Loucy (cell line): ENCODE measurements around the gene AKAP6.
"Not testable (repeated sequence)": the region's sequence is repeated elsewhere in the genome, so short reads cannot be mapped to it uniquely, and the experiment has no call there.

Experiments used
- H2AFZ ChIP-seq: fragments of 200-600 bp; sonication (generic); 2 replicates; pipeline ENCODE4 v1.6.0; 2016; ENCODE audit warnings: antibody characterized with exemption, mild to moderate bottlenecking, low read length, moderate library complexity
- H3F3A ChIP-seq: fragments of 200-600 bp; 2 replicates; pipeline ENCODE4 v1.6.0; 2016; ENCODE audit warnings: antibody characterized with exemption, low read depth, mild to moderate bottlenecking
- H3K27me3 ChIP-seq: fragments of 200-600 bp; sonication (generic); 2 replicates; pipeline ENCODE4 v1.6.1; 2014; ENCODE audit warnings: low read length, mild to moderate bottlenecking; ENCODE audit not compliant: insufficient read depth, poor library complexity, severe bottlenecking
- H3K36me3 ChIP-seq: fragments of 200-600 bp; sonication (generic); 2 replicates; pipeline ENCODE4 v1.6.1; 2016; ENCODE audit warnings: low read length; ENCODE audit not compliant: insufficient read depth
- H3K4me1 ChIP-seq: fragments of 200-600 bp; sonication (generic); 2 replicates; pipeline ENCODE4 v1.5.1; 2014; ENCODE audit warnings: low read length, mild to moderate bottlenecking; ENCODE audit not compliant: insufficient read depth, poor library complexity, severe bottlenecking
- H3K4me2 ChIP-seq: fragments of 200-600 bp; sonication (generic); 2 replicates; pipeline ENCODE4 v1.6.0; 2014; ENCODE audit warnings: antibody characterized with exemption, low read length, low read depth, mild to moderate bottlenecking; ENCODE audit not compliant: poor library complexity, severe bottlenecking
- H3K4me3 ChIP-seq: fragments of 200-600 bp; sonication (generic); 2 replicates; pipeline ENCODE4 v1.5.1; 2014; ENCODE audit warnings: low read length, mild to moderate bottlenecking, mixed read lengths; ENCODE audit not compliant: poor library complexity, severe bottlenecking
- H3K79me2 ChIP-seq: fragments of 200-600 bp; sonication (generic); 2 replicates; pipeline ENCODE4 v1.6.1; 2014; ENCODE audit warnings: low read length; ENCODE audit not compliant: insufficient read depth
- H3K9ac ChIP-seq: fragments of 200-600 bp; sonication (generic); 2 replicates; pipeline ENCODE4 v1.6.0; 2014; ENCODE audit warnings: mild to moderate bottlenecking, low read depth, low read length, moderate library complexity; ENCODE audit not compliant: poor library complexity, severe bottlenecking
- H3K9me2 ChIP-seq: fragments of 200-600 bp; sonication (generic); replicated peaks from 2 replicates; pipeline ENCODE4 v1.6.1; 2016; ENCODE audit warnings: low read depth, low read length, mixed read lengths
- H3K9me3 ChIP-seq: fragments of 200-600 bp; sonication (generic); 2 replicates; pipeline ENCODE4 v1.6.1; 2014; ENCODE audit warnings: mild to moderate bottlenecking, antibody characterized with exemption, low read length, low read depth; ENCODE audit not compliant: insufficient read depth
- H4K20me1 ChIP-seq: fragments of 200-600 bp; sonication (generic); 2 replicates; pipeline ENCODE4 v1.6.0; 2014; ENCODE audit warnings: antibody characterized with exemption, low read length, mild to moderate bottlenecking; ENCODE audit not compliant: insufficient read depth, poor library complexity, severe bottlenecking
- CTCF ChIP-seq: fragments of 200-600 bp; sonication (generic); conservative IDR thresholded peaks from 2 replicates; pipeline ENCODE4 v1.5.1; 2014; ENCODE audit warnings: mild to moderate bottlenecking, antibody characterized with exemption, low read length
- EZH2phosphoT487 ChIP-seq: fragments of 200-600 bp; IDR thresholded peaks from 2 replicates; pipeline ENCODE4 v1.6.1; 2018; ENCODE audit warnings: antibody characterized with exemption, mild to moderate bottlenecking, moderate library complexity, borderline replicate concordance

AKAP6 gene

GRCh38 chr14:32578181-32578580 lies 249.1 kb downstream of the AKAP6 start:
- Histone ChIP-seq H3K4me1 (no peaks in the 10 kb centered on the region), H3K27me3 (no peaks in the 10 kb centered on the region), H2AFZ (0 out of 2 replicates have a peak overlapping the region, but pooled peaks have one; percentile 17), H3K36me3 (no peaks in the 10 kb centered on the region), H3K9me2 (no peaks in the 10 kb centered on the region), H3K4me2 (no peak overlapping the region), H3K79me2 (no peaks in the 10 kb centered on the region), H3K9me3 (no peaks in the 10 kb centered on the region), H3K9ac (no peak overlapping the region), H3K4me3 (no peak overlapping the region), H4K20me1 (no peaks in the 10 kb centered on the region), H3F3A (no peaks in the 10 kb centered on the region)
- TF ChIP-seq CTCF (no peak), EZH2phosphoT487 (no peak)

GRCh38 chr14:32583427-32583826 lies 254.3 kb downstream of the AKAP6 start:
- not testable (repeated sequence) for H3K4me1 ChIP-seq, H2AFZ ChIP-seq, H3K4me3 ChIP-seq, H4K20me1 ChIP-seq, H3K4me2 ChIP-seq, H3K27me3 ChIP-seq, H3K9ac ChIP-seq, H3K79me2 ChIP-seq, H3F3A ChIP-seq, H3K9me3 ChIP-seq, H3K36me3 ChIP-seq, H3K9me2 ChIP-seq

GRCh38 chr14:32584079-32584478 lies 255.0 kb downstream of the AKAP6 start:
- Histone ChIP-seq H3K9ac (no peak overlapping the region), H3K36me3 (no peaks in the 10 kb centered on the region), H2AFZ (no peak overlapping the region), H3K4me3 (no peak overlapping the region), H3K9me3 (no peaks in the 10 kb centered on the region; the same call in 1 of the 2 replicates), H3K4me2 (no peak overlapping the region), H3K9me2 (no peaks in the 10 kb centered on the region), H3F3A (no peaks in the 10 kb centered on the region), H3K27me3 (no peaks in the 10 kb centered on the region), H4K20me1 (no peaks in the 10 kb centered on the region), H3K79me2 (no peaks in the 10 kb centered on the region), H3K4me1 (no peaks in the 10 kb centered on the region)
- no peak for TF ChIP-seq EZH2phosphoT487
- TF ChIP-seq CTCF, result no peak

- Histone ChIP-seq H3K9me3 (no peaks in the 10 kb centered on the region; the same call in 1 of the 2 replicates), H3K4me1 (no peaks in the 10 kb centered on the region), H4K20me1 (no peaks in the 10 kb centered on the region), H3K9ac (no peak overlapping the region), H3K79me2 (no peaks in the 10 kb centered on the region), H3K9me2 (no peaks in the 10 kb centered on the region), H3F3A (no peaks in the 10 kb centered on the region), H3K36me3 (no peaks in the 10 kb centered on the region), H3K4me3 (no peak overlapping the region), H3K4me2 (no peak overlapping the region), H2AFZ (no peak overlapping the region), H3K27me3 (no peaks in the 10 kb centered on the region)
- TF ChIP-seq CTCF (no peak), EZH2phosphoT487 (no peak)
These were observed 258.4 kb downstream of the AKAP6 start for GRCh38 chr14:32587461-32587860.
